ENCODE data around the gene NBPF3. TPM values are rescaled to one million over a fixed set of nuclear protein-coding genes. Genes with fewer than 3 reads are reported as not detected.
"Not testable (repeated sequence)": the region's sequence is repeated elsewhere in the genome, so short reads cannot be mapped to it uniquely, and the experiment has no call there.

NBPF3 gene
- total RNA-seq, 1 donor from 2014 or later: 11.3 TPM

GRCh38 chr1:21519486-21520070 lies 79.6 kb downstream of the NBPF3 start:
- not testable (repeated sequence) for DNase-seq

GRCh38 chr1:21520899-21521716 lies 81.2 kb downstream of the NBPF3 start:
- no peak for DNase-seq

GRCh38 chr1:21521717-21522060 lies 81.8 kb downstream of the NBPF3 start:
- DNase-seq: no peak

- no peak for DNase-seq
Measured at GRCh38 chr1:21522525-21523038, 82.6 kb downstream of the NBPF3 start.

- no peak for DNase-seq
Measured at GRCh38 chr1:21523297-21523813, 83.4 kb downstream of the NBPF3 start.

- no peak for DNase-seq
Measured at GRCh38 chr1:21524220-21524619, 84.3 kb downstream of the NBPF3 start.

- DNase-seq: peak; percentile 43
Measured at GRCh38 chr1:21524686-21525339, 84.9 kb downstream of the NBPF3 start.

GRCh38 chr1:21525340-21525717 lies 85.4 kb downstream of the NBPF3 start:
- DNase-seq: no peak

GRCh38 chr1:21526441-21526840 lies 86.5 kb downstream of the NBPF3 start:
- DNase-seq: no peak

- no peak for DNase-seq
Measured at GRCh38 chr1:21530368-21531016, 90.6 kb downstream of the NBPF3 start.

GRCh38 chr1:21531241-21531640 lies 91.3 kb downstream of the NBPF3 start:
- no peak for DNase-seq

GRCh38 chr1:21532496-21532895 lies 92.6 kb downstream of the NBPF3 start:
- DNase-seq: no peak

- no peak for DNase-seq
Measured at GRCh38 chr1:21532992-21533534, 93.1 kb downstream of the NBPF3 start.

GRCh38 chr1:21534146-21534545 lies 94.2 kb downstream of the NBPF3 start:
- DNase-seq: no peak

Other genes starting within 250 kb of the NBPF3 start
- 40.9 TPM for gene ECE1, start 149.7 kb upstream of the NBPF3 start, total RNA-seq
- gene ALPL, start 69.3 kb downstream of the NBPF3 start, total RNA-seq: 3.8 TPM
- 2.7 TPM for gene RAP1GAP, start 229.2 kb downstream of the NBPF3 start, total RNA-seq

All from tongue (tissue), 2 donors.